Right lung (tissue), 10 donors: ENCODE measurements around the gene PDXK. TPM values are rescaled to one million over a fixed set of nuclear protein-coding genes. Genes with fewer than 3 reads are reported as not detected.
"Not testable (repeated sequence)": the region's sequence is repeated elsewhere in the genome, so short reads cannot be mapped to it uniquely, and the experiment has no call there.

Experiments used
- DNase-seq, 2 donors: peaks; one replicate each; pipeline ENCODE4 v3.0.0-alpha.2; 2013
- long read RNA-seq, 8 donors: transcript quantifications; one replicate each; lab custom pipeline, GENCODE V29; 2026
- polyA plus RNA-seq, 5 donors: library from polyadenylated mRNA; unstranded; fragments of 120-200 nt; gene quantifications; one replicate each; pipeline versions ENCODE4 v1.2.1 to v1.2.3, GENCODE V29; 2013; ENCODE audit warnings: inconsistent platforms in 1 of 5, low replicate concordance in 1 of 5; ENCODE audit not compliant: insufficient read length in 5 of 5, insufficient read depth in 1 of 5

PDXK gene
- 10 to 100 TPM; 37.0 to 54.2 (median 39.6) TPM for polyA plus RNA-seq
- long read RNA-seq, donor 1, full-length matches to known transcripts = 17 of 29 reads
- long read RNA-seq, donor 1, partial matches to known transcripts = 12 of 29 reads
- long read RNA-seq, donor 1, other reads (novel, unspliced or antisense) = 0 of 29 reads
- long read RNA-seq, donor 2, full-length matches to known transcripts = 9 of 17 reads
- long read RNA-seq, donor 2, partial matches to known transcripts = 8 of 17 reads
- long read RNA-seq, donor 2, other reads (novel, unspliced or antisense) = 0 of 17 reads
- long read RNA-seq, donor 3, full-length matches to known transcripts = 9 of 16 reads
- long read RNA-seq, donor 3, partial matches to known transcripts = 7 of 16 reads
- long read RNA-seq, donor 3, other reads (novel, unspliced or antisense) = 0 of 16 reads
- long read RNA-seq, donor 4, full-length matches to known transcripts = 7 of 7 reads
- long read RNA-seq, donor 4, partial matches to known transcripts = 0 of 7 reads
- long read RNA-seq, donor 4, other reads (novel, unspliced or antisense) = 0 of 7 reads
- long read RNA-seq, donor 5, full-length matches to known transcripts = 9 of 29 reads
- long read RNA-seq, donor 5, partial matches to known transcripts = 20 of 29 reads
- long read RNA-seq, donor 5, other reads (novel, unspliced or antisense) = 0 of 29 reads
- long read RNA-seq, donor 6, full-length matches to known transcripts = 14 of 30 reads
- long read RNA-seq, donor 6, partial matches to known transcripts = 16 of 30 reads
- long read RNA-seq, donor 6, other reads (novel, unspliced or antisense) = 0 of 30 reads
- long read RNA-seq, donor 7, full-length matches to known transcripts = 19 of 51 reads
- long read RNA-seq, donor 7, partial matches to known transcripts = 32 of 51 reads
- long read RNA-seq, donor 7, other reads (novel, unspliced or antisense) = 0 of 51 reads
- long read RNA-seq, donor 8, full-length matches to known transcripts = 2 of 7 reads
- long read RNA-seq, donor 8, partial matches to known transcripts = 5 of 7 reads
- long read RNA-seq, donor 8, other reads (novel, unspliced or antisense) = 0 of 7 reads

DNA sequence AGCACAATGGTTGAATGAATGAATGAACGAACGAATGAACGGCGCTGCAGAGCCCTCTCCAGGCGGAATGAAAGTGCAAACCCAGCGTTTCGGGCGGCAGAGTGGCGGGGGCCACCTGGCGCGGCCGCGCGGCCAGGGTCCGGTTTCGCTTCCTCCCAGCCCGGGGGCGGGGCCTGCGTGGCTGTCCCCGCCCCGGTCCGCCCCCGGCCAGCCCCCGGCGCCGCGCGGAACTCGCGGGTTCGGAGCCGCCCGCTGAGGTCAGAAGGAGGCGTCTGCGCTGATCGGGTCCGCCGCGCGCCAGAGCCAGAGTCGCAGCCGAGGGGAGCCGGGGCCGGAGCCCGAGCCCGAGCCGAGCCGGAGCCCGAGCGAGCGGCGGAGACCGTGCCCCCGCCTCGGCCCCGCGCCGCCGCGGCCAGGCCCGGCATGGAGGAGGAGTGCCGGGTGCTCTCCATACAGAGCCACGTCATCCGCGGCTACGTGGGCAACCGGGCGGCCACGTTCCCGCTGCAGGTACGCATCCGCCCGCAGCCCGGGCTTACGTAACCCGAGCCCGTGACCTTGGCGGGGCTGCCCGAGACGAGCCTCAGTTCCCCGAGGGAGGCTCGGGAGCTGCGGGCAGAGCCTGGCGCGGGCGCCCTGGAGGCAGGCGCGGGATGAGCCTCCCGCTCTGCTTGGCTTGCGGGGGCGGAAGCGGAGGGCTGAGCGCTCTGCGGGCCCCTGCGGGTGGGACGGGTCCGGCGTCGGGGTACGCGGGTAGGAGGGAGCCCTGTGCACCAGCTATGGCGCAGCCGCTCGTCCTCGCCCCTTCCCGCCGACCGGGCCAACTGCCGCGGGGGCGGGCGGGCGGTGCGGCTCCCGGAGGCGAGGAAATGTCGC lies at the start of gene PDXK:
PDXK (plus strand) TSS at position 258 of the 876 bp plus-strand sequence; CDS start at position 424, 166 bp downstream.
- DNase-seq = peak; percentile 83 to 84

DNA sequence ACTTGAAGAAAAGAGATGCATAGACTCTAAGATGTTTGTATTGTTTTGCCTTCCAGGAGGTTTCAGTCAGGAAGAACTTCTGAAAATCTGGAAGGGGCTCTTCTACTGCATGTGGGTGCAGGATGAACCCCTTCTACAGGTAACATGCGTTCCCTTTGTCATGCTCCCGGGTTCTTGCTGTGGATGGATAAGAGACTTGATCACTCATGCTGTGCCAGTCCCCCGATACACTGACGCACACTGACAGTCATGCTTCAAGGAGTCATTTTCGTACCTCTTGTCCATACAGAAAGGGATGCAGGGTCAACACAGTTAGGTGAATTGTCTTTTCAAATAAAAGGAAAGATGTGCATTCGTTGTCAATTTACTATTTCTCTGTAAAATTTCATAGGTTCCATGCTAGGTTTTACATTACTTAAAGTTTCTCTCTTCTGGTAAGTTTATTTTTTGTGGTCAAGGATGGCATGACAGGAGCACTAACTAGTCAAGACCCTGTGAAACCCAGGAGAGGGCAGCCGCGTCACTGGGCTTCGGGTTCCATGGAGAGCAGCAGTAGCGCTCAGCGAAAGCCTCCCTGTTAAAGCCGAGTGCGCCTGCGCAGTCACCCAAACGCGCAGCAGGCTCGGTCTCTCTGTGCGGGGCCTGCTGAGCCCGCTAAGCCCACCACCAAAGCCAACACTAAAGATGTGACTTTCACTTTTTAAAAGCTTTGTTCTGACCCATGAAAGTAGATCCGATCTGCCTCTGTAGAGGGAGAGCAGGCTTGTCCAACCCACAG lies 48.9 kb upstream of the PDXK start:
- no peak for DNase-seq

DNA sequence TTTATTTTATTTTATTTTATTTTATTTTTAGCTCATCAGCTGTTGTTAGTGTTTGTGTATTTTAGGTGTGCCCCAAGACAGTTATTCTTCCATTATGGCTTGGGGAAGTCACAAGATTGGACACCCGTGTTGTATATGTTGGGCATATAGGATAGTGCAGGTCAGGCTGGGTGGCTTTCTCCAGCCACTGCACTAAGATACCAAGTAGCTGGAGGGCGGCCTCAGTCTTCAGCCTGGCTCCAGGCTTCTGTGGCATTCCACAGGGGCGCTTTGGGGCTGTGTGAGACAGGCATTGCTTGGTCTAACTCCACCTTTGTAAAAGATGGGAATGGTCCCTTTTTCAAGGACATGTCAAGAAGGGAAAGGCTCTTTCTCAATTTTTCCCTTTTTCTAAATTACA lies 43.1 kb upstream of the PDXK start:
- no peak for DNase-seq

DNA sequence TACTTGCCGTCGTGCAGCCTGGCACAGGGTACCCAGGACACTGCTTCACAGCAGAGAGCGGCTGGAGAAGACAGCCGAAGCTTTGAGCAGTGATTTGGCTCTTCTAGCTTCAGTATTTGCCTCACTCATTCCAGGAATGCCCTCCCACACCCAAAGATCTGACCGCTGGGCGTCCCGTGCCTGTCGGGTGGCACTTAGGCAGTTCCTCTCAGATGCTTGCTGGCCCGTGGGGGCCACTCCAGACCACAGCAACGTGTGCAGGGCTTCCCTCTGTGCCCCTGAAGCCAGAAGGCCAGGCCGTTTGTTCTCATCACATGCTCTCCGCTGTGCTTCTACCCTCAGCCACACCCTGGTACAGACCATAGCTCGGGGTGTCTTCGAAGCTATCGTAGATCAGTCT lies 42.5 kb upstream of the PDXK start:
- no peak for DNase-seq

DNA sequence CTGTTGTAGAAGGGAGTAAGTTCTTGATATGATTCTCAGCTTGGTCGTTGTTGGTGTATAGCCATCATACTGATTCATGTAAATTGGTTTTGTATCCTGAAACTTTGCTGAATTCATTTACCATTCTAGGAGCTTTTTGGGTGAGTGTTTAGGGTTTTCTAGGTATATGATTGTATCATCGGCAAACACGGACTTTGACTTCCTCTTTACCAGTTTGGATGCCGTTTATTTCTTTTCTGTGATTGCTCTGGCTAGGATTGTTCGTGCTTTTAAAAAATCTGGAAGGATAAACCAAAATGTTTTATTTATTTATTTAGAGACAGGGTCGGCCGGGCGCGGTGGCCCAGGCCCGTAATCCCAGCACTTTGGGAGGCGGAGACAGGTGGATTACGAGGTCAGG lies 39.0 kb upstream of the PDXK start:
- DNase-seq = no peak

DNA sequence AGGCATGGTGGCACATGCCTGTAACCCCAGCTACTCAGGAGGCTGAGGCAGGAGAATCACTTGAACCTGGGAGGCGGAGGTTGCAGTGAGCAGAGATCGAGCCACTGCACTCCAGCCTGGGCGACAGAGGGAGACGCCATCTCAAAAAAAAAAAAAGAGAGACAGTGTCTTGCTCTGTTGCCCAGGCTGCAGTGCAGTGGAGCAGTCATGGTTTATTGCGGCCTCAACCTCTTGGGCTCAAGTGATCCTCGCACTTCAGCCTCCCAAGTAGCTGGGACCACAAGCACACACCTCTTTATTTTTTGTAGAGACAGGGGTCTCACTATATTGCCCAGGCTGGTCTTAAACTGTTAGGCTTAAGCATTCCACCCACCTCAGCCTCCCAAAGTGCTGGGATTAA lies 38.5 kb upstream of the PDXK start:
- not testable (repeated sequence) for DNase-seq

DNA sequence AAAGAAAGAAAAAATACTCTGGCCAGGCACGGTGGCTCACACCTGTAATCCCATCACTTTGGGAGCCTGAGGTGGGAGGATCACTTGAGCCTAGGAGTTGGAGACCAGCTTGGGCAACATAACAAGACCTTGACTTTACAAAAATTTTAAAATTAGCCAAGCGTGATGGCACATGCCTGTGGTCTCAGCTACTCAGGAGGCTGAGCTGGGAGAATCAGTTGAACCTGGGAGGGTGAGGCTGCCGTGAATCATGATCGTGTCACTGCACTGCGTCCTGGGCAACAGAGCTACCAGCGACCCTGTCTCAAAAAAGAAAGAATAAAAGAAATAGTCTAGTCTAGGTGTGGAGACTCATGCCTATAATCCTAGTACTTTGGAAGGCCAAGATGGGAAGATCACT lies 37.3 kb upstream of the PDXK start:
- no peak for DNase-seq

DNA sequence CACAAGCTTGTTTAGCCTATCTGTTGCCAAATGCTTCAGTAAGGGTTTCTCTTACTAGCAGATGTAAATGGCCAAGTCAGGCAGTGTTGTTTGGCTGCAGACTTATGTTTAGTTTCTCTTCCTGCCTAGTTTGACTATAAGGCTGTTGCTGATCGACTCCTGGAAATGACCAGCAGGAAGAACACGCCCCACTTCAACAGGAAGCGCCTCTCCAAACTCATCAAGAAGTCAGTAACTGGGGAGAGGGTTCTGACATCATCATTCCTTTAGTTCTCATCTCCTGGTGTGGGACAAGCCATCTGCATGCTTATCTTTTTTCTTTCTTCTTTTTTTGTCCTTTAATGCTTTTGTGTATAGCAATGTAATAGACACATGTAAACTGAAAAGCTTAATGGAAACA lies 34.5 kb upstream of the PDXK start:
- no peak for DNase-seq

DNA sequence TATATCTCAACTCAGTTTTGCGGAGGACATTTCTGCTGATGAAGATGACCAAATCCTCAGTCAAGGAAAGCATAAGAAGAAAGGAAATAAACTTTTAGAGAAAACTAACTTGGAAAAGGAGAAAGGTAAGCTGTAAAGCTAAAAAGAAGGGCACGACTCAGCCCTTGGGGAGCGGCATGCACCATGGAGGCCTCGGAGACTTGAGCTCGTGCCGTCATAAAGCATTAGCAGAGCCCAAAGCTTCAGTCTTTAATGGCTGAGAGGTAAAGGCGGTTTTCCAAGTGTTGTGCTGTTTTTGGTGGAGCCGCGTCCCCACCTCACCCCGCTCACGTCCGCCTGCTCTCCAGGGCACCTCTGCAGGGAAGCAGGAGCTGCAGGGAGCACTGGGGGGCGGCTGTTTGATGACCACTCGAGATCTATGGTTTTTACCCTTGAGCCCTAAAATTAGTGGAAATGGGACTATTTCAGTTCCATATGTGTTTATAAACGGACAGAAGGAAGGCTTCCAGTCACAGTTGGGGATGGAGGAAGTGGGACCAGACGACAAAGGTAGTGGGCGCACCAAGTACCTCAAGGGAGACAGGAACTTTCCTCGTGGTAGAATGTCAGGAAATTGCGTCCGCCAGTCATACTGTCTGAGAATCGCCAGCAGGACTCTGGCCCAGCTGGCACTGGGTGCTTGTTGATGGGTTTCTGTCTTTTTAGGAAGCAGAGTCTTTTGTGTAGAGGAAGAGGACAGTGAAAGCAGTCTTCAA lies 31.9 kb upstream of the PDXK start:
- no peak for DNase-seq

DNA sequence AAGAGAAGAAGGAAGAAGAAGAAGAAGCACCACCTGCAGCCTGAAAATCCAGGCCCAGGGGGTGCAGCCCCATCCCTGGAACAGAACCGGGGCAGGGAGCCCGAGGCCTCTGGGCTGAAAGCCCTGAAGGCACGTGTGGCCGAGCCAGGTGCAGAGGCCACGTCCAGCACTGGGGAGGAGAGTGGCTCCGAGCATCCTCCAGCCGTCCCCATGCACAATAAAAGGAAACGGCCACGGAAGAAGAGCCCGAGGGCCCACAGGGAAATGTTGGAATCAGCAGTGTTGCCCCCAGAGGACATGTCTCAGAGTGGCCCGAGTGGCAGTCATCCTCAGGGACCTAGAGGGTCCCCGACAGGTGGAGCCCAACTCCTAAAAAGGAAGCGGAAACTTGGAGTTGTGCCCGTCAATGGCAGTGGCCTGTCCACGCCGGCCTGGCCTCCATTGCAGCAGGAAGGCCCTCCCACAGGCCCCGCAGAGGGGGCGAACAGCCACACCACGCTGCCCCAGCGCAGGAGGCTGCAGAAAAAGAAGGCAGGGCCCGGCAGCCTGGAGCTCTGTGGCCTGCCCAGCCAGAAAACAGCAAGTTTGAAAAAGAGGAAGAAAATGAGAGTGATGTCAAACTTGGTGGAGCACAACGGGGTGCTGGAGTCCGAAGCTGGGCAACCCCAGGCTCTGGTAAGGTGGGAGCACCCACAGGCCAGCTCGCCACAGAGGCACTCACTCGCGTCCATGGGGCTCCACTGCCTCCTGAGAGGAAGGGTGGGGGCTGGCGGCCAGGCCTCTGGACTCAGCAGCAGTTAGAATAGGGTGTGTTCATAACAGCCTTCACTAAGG lies 31.1 kb upstream of the PDXK start:
- DNase-seq = no peak

DNA sequence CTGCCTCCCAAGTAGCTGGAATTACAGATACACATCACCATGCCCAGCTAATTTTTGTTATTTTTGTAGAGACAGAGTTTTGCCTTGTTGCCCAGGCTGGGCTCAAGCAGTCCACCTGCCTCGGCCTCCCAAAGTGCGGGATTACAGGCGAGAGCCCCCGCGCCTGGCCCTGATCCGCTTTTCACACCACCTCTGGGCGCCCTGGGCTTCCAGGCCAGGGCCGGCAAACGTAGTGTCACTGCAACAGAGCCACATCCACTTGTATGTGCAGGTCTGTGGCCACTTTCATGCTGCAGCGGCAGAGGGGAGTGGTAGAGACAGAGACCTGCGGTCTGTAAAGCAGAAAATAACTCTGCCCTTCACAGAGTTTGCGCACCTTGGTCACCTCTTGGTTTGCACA lies 30.0 kb upstream of the PDXK start:
- no peak for DNase-seq

DNA sequence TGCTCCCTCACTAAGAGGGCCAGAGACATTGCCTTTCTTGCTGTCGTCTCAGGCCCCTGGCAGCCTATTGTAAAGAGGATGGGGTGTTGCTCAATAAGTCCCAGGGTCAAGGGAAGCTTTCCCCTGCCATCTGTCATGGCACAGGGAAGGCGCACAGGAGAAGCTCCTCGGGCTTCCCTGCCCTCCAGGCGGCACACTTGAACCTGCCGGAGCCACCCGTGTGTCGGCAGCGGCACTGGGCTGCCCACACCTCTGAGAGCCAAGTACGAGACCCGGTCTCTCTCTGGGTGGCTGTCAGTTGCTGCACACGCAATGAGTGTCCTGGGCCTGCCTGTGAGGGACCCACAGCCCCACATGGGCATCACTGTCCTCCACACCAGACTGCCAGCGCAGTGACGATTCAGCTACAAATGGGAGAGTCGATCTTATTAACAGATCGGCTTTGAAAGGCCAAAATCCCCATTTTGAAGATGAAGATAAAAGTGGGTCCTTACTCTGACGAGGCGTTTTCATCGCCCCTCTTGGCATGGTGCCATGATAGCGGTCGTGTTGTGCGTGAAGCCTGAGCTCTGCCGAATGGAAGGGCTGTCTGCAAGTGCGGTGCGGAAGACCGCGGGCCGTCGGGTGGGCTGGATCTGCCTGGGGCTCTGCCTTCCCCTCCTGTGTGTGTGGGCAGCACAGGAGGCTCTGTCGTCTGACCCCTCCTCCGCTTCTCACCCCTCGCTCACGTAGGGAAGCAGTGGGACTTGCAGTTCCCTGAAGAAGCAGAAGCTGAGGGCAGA lies 29.2 kb upstream of the PDXK start:
- DNase-seq = no peak

DNA sequence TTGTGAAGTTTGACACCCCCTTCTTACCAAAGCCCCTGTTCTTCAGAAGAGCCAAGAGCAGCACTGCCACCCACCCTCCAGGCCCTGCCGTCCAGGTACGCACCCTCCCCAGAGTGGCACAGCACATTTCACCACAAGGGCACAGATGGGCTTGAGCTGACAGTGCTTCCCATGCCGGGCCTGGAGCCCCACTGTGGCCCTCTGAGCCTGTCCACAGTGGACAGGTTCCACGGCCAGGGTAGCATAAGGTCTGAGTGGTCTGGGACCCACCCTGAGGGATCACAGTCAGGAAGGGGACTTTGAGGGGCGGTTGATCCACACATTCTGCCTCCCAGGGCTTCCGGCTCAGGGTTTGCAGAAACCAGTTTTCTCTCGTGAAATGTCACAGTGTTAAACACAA lies 28.6 kb upstream of the PDXK start:
- no peak for DNase-seq

DNA sequence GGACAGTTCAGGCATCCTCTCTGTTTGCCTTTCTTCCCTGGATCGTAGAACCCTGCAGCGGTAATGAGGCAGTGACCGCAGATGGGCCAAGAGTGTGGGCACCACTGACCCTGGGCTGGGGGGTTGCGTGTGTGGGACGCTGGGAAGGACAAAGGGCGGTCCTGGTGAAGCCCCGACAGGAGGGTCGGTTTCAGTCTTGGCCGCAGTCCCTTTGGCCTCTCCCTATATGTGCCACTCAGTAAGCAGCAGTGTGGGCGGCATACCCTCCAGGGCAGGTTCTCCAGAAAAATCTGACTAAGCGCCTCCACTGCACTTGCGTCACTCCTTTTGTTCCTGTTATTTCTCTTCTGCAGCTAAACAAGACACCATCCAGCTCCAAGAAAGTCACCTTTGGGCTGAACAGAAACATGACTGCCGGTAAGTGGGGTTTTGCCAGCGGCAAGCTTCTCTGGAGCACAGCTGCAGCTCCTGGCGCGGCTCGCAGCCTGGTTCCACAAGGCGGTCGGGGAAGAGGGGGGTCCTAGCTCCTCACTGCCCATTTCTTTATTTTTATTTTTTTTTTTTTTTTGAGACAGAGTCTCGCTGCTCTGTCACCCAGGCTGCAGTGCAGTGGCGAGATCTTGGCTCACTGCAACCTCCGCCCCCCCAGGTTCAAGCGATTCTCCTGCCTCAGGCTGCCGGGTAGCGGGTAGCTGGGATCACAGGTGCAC lies 27.7 kb upstream of the PDXK start:
- no peak for DNase-seq

DNA sequence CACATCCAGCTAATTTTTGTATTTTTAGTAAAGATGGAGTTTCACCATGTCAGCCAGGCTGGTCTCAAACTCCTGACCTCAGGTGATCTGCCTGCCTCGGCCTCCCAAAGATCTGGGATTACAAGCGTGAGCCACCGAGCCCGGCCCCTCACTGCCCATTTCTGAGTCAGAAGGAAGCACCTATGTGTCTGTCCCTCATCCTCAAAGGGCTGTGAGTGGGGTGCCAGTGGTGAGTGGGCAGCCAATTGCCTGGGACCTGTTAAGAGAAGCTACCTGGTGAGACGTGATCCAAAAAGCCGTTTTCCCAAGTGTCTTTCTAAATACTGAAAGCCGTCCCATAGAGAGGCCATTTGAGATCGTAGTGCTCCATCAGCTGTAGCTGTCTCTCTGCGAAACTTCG lies 27.1 kb upstream of the PDXK start:
- no peak for DNase-seq

DNA sequence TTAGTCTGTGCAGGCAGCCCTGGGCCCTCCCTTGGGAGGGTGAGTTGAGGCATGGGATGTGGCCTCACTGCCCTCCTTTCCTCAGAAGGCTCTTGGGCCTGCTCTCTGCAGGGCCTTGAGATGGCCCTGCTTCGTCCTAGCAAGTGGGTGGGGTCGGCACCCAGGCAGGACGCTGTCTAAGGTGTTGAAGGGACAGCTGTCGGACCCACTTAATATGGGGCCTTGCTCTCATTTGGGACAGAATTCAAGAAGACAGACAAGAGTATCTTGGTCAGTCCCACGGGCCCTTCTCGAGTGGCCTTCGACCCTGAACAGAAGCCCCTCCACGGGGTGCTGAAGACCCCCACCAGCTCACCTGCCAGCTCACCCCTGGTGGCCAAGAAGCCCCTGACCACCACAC lies 26.0 kb upstream of the PDXK start:
- DNase-seq = no peak

DNA sequence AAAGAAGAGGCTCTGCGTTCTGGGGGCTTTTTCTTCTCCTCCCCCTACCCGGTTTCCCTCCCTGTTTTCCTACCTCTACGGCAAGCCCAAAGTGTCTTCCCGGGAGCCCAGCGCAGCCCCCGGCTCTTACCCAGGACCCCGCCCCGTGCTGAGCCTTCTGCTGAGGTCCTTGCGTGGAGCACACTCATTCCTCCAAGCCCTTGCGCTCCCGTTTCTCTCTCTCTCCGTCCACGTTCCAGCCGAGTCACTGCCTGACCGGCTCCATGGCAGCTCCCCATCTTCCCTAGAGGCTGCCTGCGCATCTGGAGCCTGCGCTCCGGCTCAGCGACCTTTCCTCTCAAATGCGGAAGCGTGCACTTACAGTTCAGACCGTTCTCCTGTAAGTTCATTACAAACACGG lies 24.9 kb upstream of the PDXK start:
- DNase-seq = no peak
